HG02678 (cell line): ENCODE results near the gene KCNC1.

Source experiments
- ATAC-seq: cut with Tn5 transposase; IDR thresholded peaks from one replicate; pipeline ENCODE4 v1.9.1; 2021; ENCODE audit warnings: mild to moderate bottlenecking, moderate library complexity; ENCODE audit not compliant: unreplicated experiment

The KCNC1 gene

GRCh38 chr11:17734418-17734911 lies at the start of gene KCNC1:
TSS of gene KCNC1 (plus strand) at chr11:17734781. CDS start at chr11:17736003, 1,222 bp downstream.
- no peak for ATAC-seq

- no peak for ATAC-seq
Observed at GRCh38 chr11:17686231-17686980, 48.2 kb upstream of the KCNC1 start.

- ATAC-seq = no peak
Observed at GRCh38 chr11:17687946-17688670, 46.5 kb upstream of the KCNC1 start.

GRCh38 chr11:17691550-17691949 lies 43.0 kb upstream of the KCNC1 start:
- ATAC-seq = no peak

- ATAC-seq = no peak
Observed at GRCh38 chr11:17691976-17692375, 42.6 kb upstream of the KCNC1 start.

- no peak for ATAC-seq
Observed at GRCh38 chr11:17692931-17693330, 41.6 kb upstream of the KCNC1 start.

GRCh38 chr11:17693531-17693930 lies 41.0 kb upstream of the KCNC1 start:
- no peak for ATAC-seq

- no peak for ATAC-seq
Observed at GRCh38 chr11:17694494-17695110, 40.0 kb upstream of the KCNC1 start.

- no peak for ATAC-seq
Observed at GRCh38 chr11:17695454-17696441, 38.8 kb upstream of the KCNC1 start.

GRCh38 chr11:17696741-17697140 lies 37.8 kb upstream of the KCNC1 start:
- no peak for ATAC-seq

- ATAC-seq = no peak
Observed at GRCh38 chr11:17697175-17697949, 37.2 kb upstream of the KCNC1 start.

- ATAC-seq = no peak
Observed at GRCh38 chr11:17699147-17700114, 35.1 kb upstream of the KCNC1 start.

- ATAC-seq = no peak
Observed at GRCh38 chr11:17700991-17701390, 33.6 kb upstream of the KCNC1 start.

GRCh38 chr11:17702876-17703275 lies 31.7 kb upstream of the KCNC1 start:
- no peak for ATAC-seq

GRCh38 chr11:17703951-17704350 lies 30.6 kb upstream of the KCNC1 start:
- ATAC-seq = no peak

GRCh38 chr11:17707830-17708229 lies 26.8 kb upstream of the KCNC1 start:
- no peak for ATAC-seq

- ATAC-seq = no peak
Observed at GRCh38 chr11:17711836-17712235, 22.7 kb upstream of the KCNC1 start.

- ATAC-seq = no peak
Observed at GRCh38 chr11:17713851-17714250, 20.7 kb upstream of the KCNC1 start.
